ENCODE data around the gene VAV1. TPM values are rescaled to one million over a fixed set of nuclear protein-coding genes. Genes with fewer than 3 reads are reported as not detected.

Gene VAV1
- total and polyA plus RNA-seq, 2 of the 13 experiments (the other 11 are each of a cell fraction or from before 2014, with no cell fraction given): not detected

GRCh38 chr19:6737873-6738786 is 34.4 kb upstream of the VAV1 start (continued):
- no peak for TF ChIP-seq TOPORS (CRISPR knock-in tag; IDR thresholded peaks at IDR 0.05)
- peak; percentile 81; the same call in 1 of the 2 replicates for TF ChIP-seq ZBTB4 (CRISPR knock-in tag; IDR thresholded peaks at IDR 0.05; ENCODE audit: borderline replicate concordance)
- TF ChIP-seq ZNF138 (CRISPR knock-in tag; IDR thresholded peaks at IDR 0.05; ENCODE audit: low read depth): 0 out of 2 replicates have a peak, but pooled peaks have one; percentile 30
- no peak for TF ChIP-seq USF2 (IDR thresholded peaks at IDR 0.05; ENCODE audit: low read depth, low read length)
- TF ChIP-seq USF2 (CRISPR knock-in tag; IDR thresholded peaks at IDR 0.05; ENCODE audit: borderline replicate concordance): no peak
- TF ChIP-seq ZNF7 (CRISPR knock-in tag; IDR thresholded peaks at IDR 0.05): no peak
- peak; percentile 47 for TF ChIP-seq SALL1 (CRISPR knock-in tag; IDR thresholded peaks at IDR 0.05)
- peak; percentile 66 for TF ChIP-seq PATZ1 (CRISPR knock-in tag; IDR thresholded peaks at IDR 0.05)
- TF ChIP-seq ZNF432 (CRISPR knock-in tag; IDR thresholded peaks at IDR 0.05; ENCODE audit: borderline replicate concordance): no peak
- peak; percentile 53; the same call in 1 of the 2 replicates for TF ChIP-seq GATAD2A (CRISPR knock-in tag; IDR thresholded peaks at IDR 0.05)
- 0 out of 2 replicates have a peak, but pooled peaks have one; percentile 43 for TF ChIP-seq ISX (CRISPR knock-in tag; conservative IDR thresholded peaks at IDR 0.05)
- no peak for TF ChIP-seq KAT2B (IDR thresholded peaks at IDR 0.05; ENCODE audit: borderline replicate concordance, low read depth, low read length)
- TF ChIP-seq FOXJ3 (CRISPR knock-in tag; IDR thresholded peaks at IDR 0.05; ENCODE audit: borderline replicate concordance): peak; percentile 72; the same call in 1 of the 2 replicates
- TF ChIP-seq NKX3-1 (CRISPR knock-in tag; IDR thresholded peaks at IDR 0.05): no peak; the same call in 1 of the 2 replicates
- peak; percentile 7 for TF ChIP-seq JARID2 (CRISPR knock-in tag; IDR thresholded peaks at IDR 0.05; ENCODE audit: insufficient replicate concordance)
- peak; percentile 96 for TF ChIP-seq HCFC1 (IDR thresholded peaks at IDR 0.05; ENCODE audit: low read depth, low read length)
- TF ChIP-seq MXD3 (CRISPR knock-in tag; IDR thresholded peaks at IDR 0.05): no peak
- TF ChIP-seq ZBTB7A (CRISPR knock-in tag; IDR thresholded peaks at IDR 0.05): peak; percentile 94
- TF ChIP-seq ZNF704 (CRISPR knock-in tag; IDR thresholded peaks at IDR 0.05; ENCODE audit: borderline replicate concordance): 0 out of 2 replicates have a peak, but pooled peaks have one; percentile 3
- peak; percentile 85 for TF ChIP-seq ELF1 (CRISPR knock-in tag; IDR thresholded peaks at IDR 0.05)
